DMS153 treated with DMSO at 0.1 percent for 48 hours (cell line): Measurements from ENCODE around the gene COBL.
"Not testable (repeated sequence)": the region's sequence is repeated elsewhere in the genome, so short reads cannot be mapped to it uniquely, and the experiment has no call there.

Experiments used
- DNase-seq: peaks from one replicate; lab custom pipeline; 2025; ENCODE audit not compliant: unreplicated experiment; lab: John Stamatoyannopoulos, UW

The COBL gene

GRCh38 chr7:51213618-51214017, 103.0 kb downstream of the COBL start:
- no peak for DNase-seq

GRCh38 chr7:51210766-51211165, 105.8 kb downstream of the COBL start:
- DNase-seq, result no peak

DNA sequence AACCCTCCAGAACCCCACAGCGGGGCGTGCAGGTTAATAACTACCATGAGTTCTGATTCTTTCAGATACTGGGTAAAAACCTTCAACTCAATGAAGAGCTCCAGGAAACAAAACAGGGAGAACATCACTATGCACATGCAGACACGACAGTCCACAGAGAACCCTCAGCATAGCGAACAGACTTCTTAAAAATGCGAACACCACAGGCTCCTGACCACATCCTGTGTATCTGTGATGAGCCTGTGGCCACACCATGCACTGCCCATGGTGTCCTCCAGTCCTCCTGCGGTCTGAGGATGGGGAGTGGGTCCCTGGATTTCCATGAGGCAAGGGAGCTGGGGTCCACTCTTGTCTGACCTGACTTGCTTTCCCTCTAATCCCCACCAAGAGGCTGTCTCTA, 107.2 kb downstream of the COBL start:
- no peak for DNase-seq

DNA sequence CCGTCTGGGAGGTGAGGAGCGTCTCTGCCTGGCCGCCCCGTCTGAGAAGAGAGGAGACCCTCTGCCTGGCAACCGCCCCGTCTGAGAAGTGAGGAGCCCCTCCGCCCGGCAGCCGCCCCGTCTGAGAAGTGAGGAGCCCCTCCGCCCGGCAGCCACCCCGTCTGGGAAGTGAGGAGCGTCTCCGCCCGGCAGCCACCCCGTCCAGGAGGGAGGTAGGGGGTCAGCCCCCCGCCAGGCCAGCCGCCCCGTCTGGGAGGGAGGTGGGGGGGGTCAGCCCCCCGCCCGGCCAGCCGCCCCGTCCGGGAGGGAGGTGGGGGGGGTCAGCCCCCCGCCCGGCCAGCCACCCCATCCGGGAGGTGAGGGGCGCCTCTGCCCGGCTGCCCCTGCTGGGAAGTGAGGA, 108.5 kb downstream of the COBL start:
- DNase-seq, result not testable (repeated sequence)

DNA sequence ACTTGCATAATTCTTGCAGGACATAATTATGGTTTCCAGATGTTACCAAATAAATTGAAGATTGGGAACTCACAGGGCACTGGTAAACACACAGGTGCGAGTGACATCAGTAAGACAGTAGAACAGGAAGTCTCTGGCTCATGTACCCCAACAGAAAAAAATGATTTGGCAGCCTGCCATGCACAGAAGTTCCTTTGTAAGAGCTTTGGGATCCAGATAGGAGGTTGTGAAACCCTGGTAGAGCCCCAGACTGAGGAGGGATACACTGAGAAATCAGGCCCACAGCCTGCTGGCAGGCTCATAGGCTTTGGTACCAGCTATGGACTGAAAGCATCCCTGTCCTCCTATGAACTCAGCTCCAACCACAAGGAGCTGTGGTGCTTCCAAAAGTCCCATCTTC, 118.0 kb downstream of the COBL start:
- DNase-seq, result peak; percentile 10

DNA sequence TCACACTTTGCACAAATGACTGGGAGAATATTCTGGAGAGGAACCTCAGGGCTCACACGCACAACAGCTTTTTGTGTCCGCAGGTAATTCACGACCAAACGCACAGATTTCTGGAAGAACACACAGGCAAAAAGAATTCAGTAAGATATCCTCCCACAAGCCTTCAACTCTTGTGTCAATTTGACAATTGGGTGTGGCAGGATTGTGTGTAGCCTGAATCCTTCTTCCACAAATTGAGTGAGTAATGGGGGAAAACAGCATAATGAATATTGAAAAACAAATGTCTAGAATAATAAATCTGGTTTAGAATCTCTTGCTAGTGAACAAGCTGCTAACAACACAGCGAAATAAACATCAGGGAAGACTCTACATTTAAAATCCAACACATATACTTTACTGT, 125.6 kb downstream of the COBL start:
- no peak for DNase-seq

- no peak for DNase-seq
Observed at GRCh38 chr7:51189777-51190176, 126.8 kb downstream of the COBL start.

GRCh38 chr7:51188987-51189386, 127.6 kb downstream of the COBL start:
- DNase-seq, result no peak

DNA sequence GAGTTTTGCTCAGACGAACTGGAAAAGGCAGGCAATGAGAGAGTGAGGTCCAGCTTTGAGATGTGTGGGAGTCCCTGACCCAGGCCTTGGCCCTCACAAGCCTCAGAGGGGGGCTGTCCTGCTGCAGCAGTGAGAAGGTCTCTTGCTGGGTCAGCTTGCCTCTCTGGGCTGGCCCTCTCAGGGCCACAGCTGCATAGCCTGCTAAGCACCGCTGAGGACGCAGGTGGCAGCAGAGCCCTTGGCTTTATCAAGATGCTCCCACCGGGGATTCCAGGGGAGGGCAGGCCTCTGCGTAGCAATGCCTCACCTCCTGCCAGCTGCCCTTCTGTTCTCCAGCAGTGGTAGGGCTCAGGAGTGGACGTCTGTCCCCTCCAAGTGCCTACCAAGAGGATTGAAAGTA, 128.7 kb downstream of the COBL start:
- no peak for DNase-seq

- no peak for DNase-seq
Observed at GRCh38 chr7:51186531-51186930, 130.1 kb downstream of the COBL start.

GRCh38 chr7:51182636-51183166, 133.9 kb downstream of the COBL start:
- no peak for DNase-seq

DNA sequence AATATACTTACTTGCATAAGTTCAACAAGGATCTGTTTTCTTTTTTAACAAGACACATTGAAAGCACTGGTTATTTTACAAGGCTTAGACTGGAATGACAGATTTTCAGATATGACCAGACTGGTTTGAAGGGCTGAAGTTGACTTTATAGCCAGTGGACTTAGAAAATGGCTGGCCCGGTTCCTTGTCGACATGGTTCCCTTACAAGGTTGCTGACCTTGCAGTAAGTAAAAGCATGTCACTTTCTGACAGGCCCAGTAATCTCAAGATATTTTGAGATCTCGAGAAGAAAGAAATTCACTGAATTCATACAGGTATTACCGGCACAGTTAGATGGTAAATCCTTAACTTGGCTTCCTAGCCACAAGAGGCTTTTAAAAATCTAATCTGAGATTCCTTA, 136.5 kb downstream of the COBL start:
- no peak for DNase-seq

DNA sequence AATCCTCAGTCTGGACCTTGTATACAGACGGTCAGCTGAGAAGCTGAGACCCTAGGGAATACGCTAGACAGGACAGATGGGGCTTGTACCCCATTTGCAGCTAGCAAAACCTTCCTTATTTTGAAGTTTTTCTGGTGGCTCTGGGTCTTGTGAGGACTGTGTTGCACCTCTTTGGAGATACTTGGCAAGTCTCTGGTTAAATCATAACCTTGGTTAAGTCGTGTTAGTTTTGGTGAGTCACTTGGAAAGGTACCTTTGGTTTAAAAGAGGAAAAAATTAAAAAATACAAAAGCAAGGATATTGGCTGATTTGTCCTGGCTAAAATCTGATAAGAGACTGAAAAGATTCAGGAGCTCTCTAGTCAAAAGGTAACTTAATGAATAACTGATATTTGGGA, 140.6 kb downstream of the COBL start:
- DNase-seq, result no peak

GRCh38 chr7:51175316-51175991, 141.2 kb downstream of the COBL start:
- DNase-seq, result no peak

DNA sequence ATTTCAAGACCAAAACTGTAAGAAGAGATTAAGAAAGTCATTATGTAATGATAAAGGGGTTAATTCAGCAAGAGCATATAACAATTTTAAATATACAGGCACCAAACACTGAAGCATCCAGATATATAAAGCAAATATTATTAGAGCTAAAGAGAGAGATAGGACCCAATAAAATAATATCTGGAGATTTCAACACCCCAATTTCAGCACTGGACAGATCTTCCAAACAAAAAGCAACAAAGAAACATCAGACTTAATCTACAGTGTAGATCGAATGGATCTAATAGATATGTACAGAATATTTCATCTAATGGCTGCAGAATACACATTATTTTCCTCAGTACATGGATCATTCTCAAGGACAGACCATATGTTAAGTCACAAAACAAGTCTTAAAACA, 151.3 kb downstream of the COBL start:
- no peak for DNase-seq

DNA sequence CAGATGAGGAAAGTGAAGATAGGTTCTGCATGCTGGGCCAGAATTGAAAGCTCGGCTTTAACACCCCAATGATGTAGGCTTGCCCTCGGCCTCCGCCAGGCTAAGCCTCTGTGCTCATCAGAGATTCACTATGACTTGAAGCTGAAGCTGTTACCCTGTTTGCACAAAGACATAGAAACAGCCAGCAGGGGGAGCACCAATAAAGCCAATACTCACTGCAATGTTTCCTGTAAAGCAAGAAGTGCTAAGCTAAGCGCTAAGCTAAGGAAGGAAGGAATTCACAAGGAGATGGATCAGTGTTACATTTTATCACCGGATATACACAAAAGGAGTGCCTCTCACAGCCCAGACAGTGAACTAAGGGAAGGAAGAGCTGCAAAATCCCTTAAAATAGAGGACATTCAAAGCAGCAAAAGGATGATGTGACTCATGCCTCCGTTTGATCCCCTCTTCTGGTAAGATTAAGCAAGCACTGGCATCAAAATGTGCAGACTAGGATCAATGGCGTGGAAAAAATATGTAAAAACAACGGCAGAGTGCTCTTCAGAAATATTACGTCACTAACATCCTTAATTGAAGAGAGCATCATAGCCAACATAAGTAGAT, 153.8 kb downstream of the COBL start:
- peak; percentile 91 for DNase-seq

GRCh38 chr7:51161937-51162336, 154.7 kb downstream of the COBL start:
- DNase-seq, result no peak

GRCh38 chr7:51160990-51161615, 155.5 kb downstream of the COBL start:
- peak; percentile 66 for DNase-seq

DNA sequence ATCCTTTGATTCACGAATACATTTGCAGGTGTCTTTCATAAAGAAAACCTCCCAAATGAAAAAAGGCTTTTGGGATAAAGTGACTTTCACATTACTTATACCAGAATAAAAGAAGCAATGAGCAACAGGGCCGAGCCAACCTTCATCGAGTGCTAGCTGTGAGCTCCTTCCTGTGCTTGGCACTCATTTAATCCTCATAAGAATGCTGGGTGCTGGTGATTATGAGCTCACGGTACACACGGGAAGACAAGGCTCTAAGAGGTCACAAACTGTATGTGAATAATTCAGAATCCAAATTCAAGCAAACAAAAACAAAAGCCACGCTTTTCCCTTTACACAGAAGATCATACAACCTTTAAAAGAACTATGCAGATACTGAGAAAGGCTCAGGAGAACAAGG, 156.2 kb downstream of the COBL start:
- DNase-seq, result no peak

- no peak for DNase-seq
Observed at GRCh38 chr7:51158742-51159445, 157.7 kb downstream of the COBL start.

DNA sequence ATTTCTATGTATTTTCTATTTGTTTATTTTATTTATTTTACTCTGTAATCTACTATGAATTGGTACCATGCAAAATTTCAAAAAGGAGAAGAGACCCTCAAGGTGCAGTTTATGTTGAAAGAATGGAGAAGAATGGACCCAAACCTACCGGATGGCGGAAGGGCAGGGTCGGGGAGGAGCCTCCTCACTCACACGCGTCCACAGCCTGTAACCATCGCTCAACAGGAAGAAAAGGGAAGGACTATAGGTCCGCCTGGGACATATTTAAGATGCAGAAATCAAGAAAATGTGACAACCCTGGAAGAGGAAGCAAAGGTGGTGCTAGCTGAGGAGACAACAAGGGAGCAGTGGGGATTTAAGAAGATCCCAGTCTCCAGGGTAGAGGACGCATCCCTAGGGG, 158.4 kb downstream of the COBL start:
- DNase-seq, result no peak

- no peak for DNase-seq
Observed at GRCh38 chr7:51154201-51154600, 162.4 kb downstream of the COBL start.
